Fibroblast of skin of scalp (primary cell): ENCODE data around the gene ADCY1.

Experiments used
- DNase-seq: peaks from one replicate; pipeline ENCODE4 v3.0.0-alpha.2; 2013

Gene ADCY1

GRCh38 chr7:45594745-45595535 is 20.8 kb downstream of the ADCY1 start:
- no peak for DNase-seq

- no peak for DNase-seq
Measured at GRCh38 chr7:45595809-45596664, 21.9 kb downstream of the ADCY1 start.

DNA sequence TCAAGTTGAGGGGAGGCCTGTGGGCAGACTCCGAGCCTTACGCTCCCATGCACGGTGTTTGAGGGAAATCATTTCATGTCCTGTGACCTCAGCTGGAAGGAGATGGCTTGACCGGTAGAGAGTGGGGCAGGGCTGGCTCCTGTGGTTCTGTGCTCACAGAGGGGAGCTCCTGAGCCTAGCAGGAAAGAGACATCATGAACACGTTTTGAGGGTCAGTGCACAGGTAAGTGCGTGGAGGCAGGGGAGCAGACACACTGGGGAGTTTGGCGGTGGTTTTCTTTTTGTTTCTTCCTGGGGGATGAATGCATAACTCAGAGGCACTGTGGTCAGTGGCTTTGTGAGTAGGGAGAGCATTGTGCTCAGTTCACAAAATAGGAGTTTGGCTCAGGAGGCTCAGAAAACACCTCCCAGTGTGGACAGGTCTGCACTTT is 22.5 kb downstream of the ADCY1 start:
- no peak for DNase-seq

GRCh38 chr7:45597286-45597984 is 23.3 kb downstream of the ADCY1 start:
- DNase-seq = no peak

DNA sequence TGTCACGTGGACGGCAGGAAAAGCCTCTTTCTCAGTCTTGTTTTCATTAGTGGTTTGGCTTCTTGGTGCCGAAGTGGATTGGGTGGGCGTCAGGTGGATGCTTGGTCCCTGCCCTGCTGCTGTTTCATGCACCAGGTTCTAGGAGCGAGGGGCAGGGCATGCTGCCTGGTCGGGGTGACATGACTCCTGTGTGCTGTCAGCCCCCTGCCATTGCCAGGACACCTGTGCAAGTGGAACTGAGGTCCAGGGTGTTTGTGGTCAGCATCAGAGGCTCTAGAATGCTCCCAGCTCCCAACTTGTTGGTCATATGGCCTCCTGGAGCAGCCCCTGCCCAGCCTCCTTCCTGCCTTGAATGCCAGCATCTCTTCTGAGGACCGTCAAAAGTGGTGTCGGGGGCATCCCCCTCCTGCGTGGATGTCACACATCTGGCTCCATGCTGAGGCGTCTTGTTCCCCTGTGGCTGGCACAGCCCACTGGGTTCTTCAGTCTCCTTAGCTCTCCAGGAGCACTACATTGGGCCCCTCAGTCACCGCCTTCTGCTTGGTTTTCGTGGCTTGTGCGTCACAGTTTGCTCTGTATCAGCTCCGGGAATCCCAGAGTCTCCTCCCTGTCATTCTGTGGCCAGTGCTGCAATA is 24.8 kb downstream of the ADCY1 start:
- no peak for DNase-seq

GRCh38 chr7:45599851-45600706 is 25.9 kb downstream of the ADCY1 start:
- no peak for DNase-seq

DNA sequence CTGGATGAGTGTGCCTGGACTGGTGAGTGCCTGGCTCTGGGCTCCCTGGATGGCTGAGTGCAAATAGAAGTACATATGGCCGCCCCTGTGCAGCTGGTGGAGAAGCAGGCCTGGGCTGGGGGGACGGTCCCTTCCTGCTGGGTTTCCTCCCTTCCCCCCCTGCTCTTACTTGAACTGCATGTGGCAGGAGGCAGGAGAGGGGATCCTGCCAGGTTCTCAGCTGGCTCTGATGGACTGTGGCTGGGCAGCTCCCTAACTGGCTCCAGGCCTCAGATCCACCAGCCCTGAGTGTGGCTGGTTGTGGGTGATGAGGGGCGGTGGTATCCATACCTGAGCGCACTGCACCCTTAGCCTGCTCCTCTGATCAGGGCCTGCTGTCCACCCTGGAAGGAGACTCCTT is 26.9 kb downstream of the ADCY1 start:
- no peak for DNase-seq

GRCh38 chr7:45601816-45602540 is 27.8 kb downstream of the ADCY1 start:
- no peak for DNase-seq

DNA sequence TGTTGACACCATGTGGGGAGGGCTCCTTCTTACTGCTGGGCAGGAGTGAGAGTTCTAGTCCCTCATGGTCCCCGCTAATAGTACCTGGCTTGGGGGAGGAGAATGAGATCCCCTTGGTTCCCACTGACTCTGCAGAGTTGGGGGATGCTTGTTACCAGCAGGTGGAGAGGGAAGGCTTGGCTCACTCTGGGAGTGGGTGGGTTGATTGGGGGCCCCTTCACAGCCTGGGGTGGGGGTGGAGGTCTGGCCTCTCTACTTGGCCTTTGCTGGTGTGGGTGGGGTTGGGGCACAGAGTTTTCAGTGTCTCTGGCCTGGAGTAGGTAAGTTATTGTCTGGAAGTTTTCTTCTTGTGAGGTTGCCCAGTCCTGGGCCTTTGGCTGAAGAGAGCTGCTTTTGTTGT is 31.9 kb downstream of the ADCY1 start:
- no peak for DNase-seq

DNA sequence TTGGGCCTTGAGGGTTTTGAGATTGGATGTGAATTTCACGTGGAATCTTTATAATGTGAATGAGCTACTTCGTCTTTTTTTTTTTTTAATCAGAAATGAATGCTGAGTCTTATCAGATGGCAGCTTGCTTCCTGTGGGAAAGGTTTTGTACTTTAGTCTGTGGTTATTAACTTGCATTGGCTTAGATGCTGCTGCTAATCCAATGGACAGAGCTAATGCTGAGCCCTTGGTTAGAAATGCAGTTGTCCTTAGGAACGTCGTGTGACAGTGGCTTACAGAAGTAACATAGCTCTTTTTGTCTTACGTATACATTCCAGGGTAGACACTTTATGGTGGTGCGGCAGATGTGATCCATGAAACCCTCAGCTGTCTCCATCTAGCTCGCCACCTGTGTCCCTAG is 32.8 kb downstream of the ADCY1 start:
- DNase-seq = no peak

- no peak for DNase-seq
Measured at GRCh38 chr7:45609180-45609579, 35.0 kb downstream of the ADCY1 start.

- no peak for DNase-seq
Measured at GRCh38 chr7:45610019-45610418, 35.9 kb downstream of the ADCY1 start.

- DNase-seq = no peak
Measured at GRCh38 chr7:45610660-45611299, 36.6 kb downstream of the ADCY1 start.

- DNase-seq = no peak
Measured at GRCh38 chr7:45617166-45617565, 43.0 kb downstream of the ADCY1 start.

DNA sequence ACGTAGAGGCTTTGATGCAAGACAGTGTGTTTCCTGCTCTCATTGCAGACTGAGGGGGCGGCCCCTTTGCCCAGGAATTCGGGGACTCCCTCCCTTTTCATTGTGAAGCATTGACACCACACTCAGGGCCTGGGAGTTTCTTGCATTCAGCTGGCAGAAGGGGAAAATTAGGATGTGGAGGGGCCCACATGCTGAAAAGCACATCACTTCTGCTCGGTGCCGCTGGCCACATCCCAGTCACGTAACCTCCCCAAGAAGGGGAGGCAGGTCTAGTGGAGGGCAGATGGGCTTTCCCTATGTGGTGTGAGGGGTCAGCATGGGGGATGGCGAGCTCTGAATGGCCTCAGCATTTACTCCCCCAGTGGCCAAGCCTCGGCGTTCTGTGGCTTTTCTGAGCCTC is 47.9 kb downstream of the ADCY1 start:
- DNase-seq = no peak

DNA sequence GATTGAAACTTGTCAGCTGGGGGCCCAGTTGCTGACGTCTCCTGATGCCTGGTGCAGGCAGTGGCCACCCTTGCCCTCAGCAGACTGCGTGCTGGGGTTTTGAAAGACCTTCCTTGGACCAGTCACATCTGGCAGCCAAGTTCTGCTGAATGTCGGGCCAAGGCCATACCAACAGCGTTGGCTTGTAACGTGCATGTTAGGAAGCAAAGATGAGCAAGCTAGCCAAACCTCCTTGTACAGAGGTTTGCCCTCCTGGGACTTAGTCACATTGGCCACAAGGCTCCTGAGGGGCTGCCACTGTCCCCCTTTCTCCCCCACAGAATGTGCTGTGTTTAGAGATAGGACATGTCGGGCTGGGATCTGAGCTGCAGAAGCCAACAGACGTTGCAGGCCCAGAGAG is 49.0 kb downstream of the ADCY1 start:
- no peak for DNase-seq

GRCh38 chr7:45623740-45624391 is 49.7 kb downstream of the ADCY1 start:
- DNase-seq = no peak

GRCh38 chr7:45624392-45624760 is 50.2 kb downstream of the ADCY1 start:
- DNase-seq = no peak

DNA sequence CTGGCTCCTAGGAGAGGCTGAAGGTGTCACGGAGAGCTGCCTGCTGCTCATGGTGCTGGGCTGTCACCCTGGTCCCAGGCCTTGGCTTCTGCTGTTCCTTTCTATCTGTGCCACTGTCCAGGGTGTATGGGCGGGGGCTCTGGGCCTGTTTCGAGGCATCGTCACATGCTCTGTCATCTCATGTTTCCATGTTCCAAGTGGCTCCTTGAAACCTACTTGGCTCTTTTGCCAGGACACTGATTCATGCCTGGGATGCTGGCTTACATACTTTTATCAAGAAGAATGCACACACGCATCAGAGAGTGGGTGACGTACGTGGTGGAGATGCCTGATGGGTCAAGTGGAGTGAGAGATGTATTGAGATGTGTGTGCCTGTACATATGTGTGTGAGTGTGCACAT is 50.9 kb downstream of the ADCY1 start:
- no peak for DNase-seq
